Mucosa of descending colon (tissue), 3 donors: ENCODE data around the gene TEK. TPM values are rescaled to one million over a fixed set of nuclear protein-coding genes. Genes with fewer than 3 reads are reported as not detected.

Experiments
- ATAC-seq: fragments of 200-7000 bp; cut with Tn5 transposase; one replicate; pipeline ENCODE4 v1.9.1; 2020; ENCODE audit warnings: mild to moderate bottlenecking, moderate library complexity
- DNase-seq, 3 donors: peaks; one replicate each; pipeline ENCODE4 v3.0.0-alpha.2; 2020
- H3K36me3 ChIP-seq: fragments of 200-600 bp; one replicate; pipeline ENCODE4 v1.8.0; 2021; ENCODE audit warnings: low read depth, mild to moderate bottlenecking
- H3K4me1 ChIP-seq: fragments of 200-600 bp; one replicate; pipeline ENCODE4 v1.8.0; 2021; ENCODE audit warnings: low read depth, mild to moderate bottlenecking
- H3K4me3 ChIP-seq: fragments of 200-600 bp; one replicate; pipeline ENCODE4 v1.8.0; 2021; ENCODE audit warnings: mild to moderate bottlenecking
- H3K9me3 ChIP-seq: fragments of 200-600 bp; one replicate; pipeline ENCODE4 v1.8.0; 2021; ENCODE audit warnings: mild to moderate bottlenecking
- CTCF ChIP-seq: fragments of 200-600 bp; IDR thresholded peaks from one replicate; pipeline ENCODE4 v1.8.0; 2022; ENCODE audit warnings: antibody characterized with exemption, mild to moderate bottlenecking
- intact Hi-C, 2 donors: fragments of 100-400 bp; cut with DNase I in 1 of 2; cut with micrococcal nuclease in 1 of 2; formaldehyde crosslinking; loops; one replicate each; pipeline versions ENCODE4 v1.11.0 to v1.11.1; 2022; cut with DNase I, micrococcal nuclease
- total RNA-seq, 3 donors: library from RNA; stranded (reverse); fragmentation: NEBNext Ultra II Directional in 2 of 3; extraction: Animal tissue kit (Norgen Biotek cat#: 25700) in 2 of 3; gene quantifications; one replicate each; pipeline versions ENCODE4 v1.2.1 to v1.2.4, GENCODE V29; 2021 to 2023
- donor health status: DM: no; HTN: no; CAD: no; lungs with moderate emphysema.
- donor health status: DM: no; HTN: no; CAD: no.
- donor health status: DM: no; HTN: yes; CAD: no.

The TEK gene
- total RNA-seq, 3 donors from 2014 or later: 2.6 to 7.2 (median 3.9) TPM

- no peaks in the 10 kb centered on the region for H3K4me1 ChIP-seq
- TF ChIP-seq CTCF: no peak
- ATAC-seq (peak; percentile 58), DNase-seq (no peak)
- H3K4me3 ChIP-seq: no peak overlapping the region
- intact Hi-C loops: no loop called here
- H3K36me3 ChIP-seq: no peaks in the 10 kb centered on the region
- peaks cover 6% of the 10 kb centered on the region for H3K9me3 ChIP-seq
These were observed 72.4 kb downstream of the TEK start for GRCh38 chr9:27181381-27181780.

DNA sequence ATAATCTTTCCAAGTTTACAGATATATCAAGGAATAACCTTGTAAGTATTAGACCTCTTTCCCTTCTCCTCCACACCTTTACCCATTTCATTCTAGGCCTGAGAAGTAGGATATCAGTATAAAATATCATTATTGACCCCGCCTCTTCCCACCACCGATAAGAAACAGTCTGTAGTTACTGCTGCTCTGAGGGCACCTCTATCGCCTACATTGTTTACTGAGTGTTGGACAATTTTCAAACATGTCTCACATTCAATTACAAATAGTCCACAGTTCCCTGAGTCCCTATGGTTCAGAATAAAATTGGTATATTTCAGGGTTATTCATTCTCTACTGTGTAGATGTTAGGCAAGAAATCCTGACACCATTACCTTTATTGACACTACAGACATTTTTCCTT, 73.4 kb downstream of the TEK start:
- H3K4me1 ChIP-seq: no peaks in the 10 kb centered on the region
- no peak overlapping the region for H3K4me3 ChIP-seq
- intact Hi-C loops: no loop called here
- ATAC-seq: no peak
- H3K36me3 ChIP-seq: no peaks in the 10 kb centered on the region
- DNase-seq: no peak
- H3K9me3 ChIP-seq: peaks cover 6% of the 10 kb centered on the region
- TF ChIP-seq CTCF: no peak

- no peak overlapping the region for H3K4me3 ChIP-seq
- intact Hi-C loops: no loop called here
- ATAC-seq (no peak), DNase-seq (no peak)
- no peak for TF ChIP-seq CTCF
- no peaks in the 10 kb centered on the region for H3K4me1 ChIP-seq
- H3K9me3 ChIP-seq: peaks cover 4% of the 10 kb centered on the region
- no peaks in the 10 kb centered on the region for H3K36me3 ChIP-seq
These were observed 74.1 kb downstream of the TEK start for GRCh38 chr9:27183131-27183530.

GRCh38 chr9:27183701-27184100, 74.7 kb downstream of the TEK start:
- ATAC-seq (no peak), DNase-seq (no peak)
- H3K4me1 ChIP-seq: no peaks in the 10 kb centered on the region
- no peak for TF ChIP-seq CTCF
- H3K36me3 ChIP-seq: no peaks in the 10 kb centered on the region
- intact Hi-C loops: no loop called here
- no peaks in the 10 kb centered on the region for H3K9me3 ChIP-seq
- H3K4me3 ChIP-seq: no peak overlapping the region

DNA sequence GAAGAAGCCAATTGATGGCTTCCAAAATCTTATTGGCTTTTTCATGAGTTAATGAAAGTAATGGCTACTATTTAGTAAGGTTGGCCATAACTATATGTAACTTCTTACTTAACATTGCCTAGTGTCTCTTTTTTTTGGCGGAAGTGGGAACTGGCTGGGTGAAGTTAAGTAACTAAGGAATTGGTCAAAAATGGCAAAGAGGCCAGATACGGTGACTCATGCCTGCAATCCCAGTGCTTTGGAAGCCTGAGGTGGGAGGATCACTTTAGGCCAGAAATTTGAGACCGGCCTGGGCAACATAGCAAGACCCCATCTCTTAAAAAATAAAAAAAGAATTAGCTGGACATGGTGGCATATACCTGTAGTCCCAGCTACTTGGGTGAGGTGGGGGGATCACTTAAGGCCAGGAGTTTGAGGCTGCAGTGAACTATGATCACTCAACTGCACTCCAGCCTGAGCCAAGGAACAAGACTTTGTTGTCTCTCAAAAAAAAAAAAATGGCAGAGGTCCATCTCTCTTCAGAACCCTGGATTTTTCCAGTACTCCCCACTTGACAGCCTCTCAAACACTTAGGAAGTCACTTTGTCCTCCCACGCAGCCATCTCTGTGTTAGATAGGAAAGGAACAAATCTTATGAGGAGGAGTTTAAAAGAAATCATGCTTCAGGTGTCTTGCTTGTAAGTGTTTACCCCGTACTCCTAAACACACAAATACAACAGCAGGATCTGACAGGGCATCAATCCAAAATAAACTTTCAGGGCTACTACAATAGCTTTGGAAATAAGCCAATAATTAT, 75.7 kb downstream of the TEK start:
- intact Hi-C loops: no loop called here
- H3K4me1 ChIP-seq: no peaks in the 10 kb centered on the region
- DNase-seq: no peak
- no peak for TF ChIP-seq CTCF
- ATAC-seq: no peak
- H3K36me3 ChIP-seq: no peaks in the 10 kb centered on the region
- H3K4me3 ChIP-seq: no peak overlapping the region
- no peaks in the 10 kb centered on the region for H3K9me3 ChIP-seq
